Heart right ventricle (tissue), 16 donors: Measurements from ENCODE around the gene CCDC8. TPM values are rescaled to one million over a fixed set of nuclear protein-coding genes. Genes with fewer than 3 reads are reported as not detected.

Source experiments
- ATAC-seq, 8 donors: fragments of 200-7000 bp; cut with Tn5 transposase; one replicate each; pipeline ENCODE4 v1.9.1; 2020; ENCODE audit warnings: mild to moderate bottlenecking in 8 of 8, moderate library complexity in 8 of 8, moderate number of reproducible peaks in 1 of 8
- DNase-seq, 2 donors: peaks; one replicate each; pipeline ENCODE4 v3.0.0-alpha.2; 2020
- H3K27ac ChIP-seq, 10 donors: fragments of 200-600 bp; sonication (generic) in 2 of 10; one replicate each; pipeline versions ENCODE4 v1.5.0 to v1.8.0; 2020 to 2022; ENCODE audit warnings: mild to moderate bottlenecking in 3 of 10
- H3K27me3 ChIP-seq, 7 donors: fragments of 200-600 bp; one replicate each; pipeline ENCODE4 v1.8.0; 2021 to 2022; ENCODE audit warnings: mild to moderate bottlenecking in 2 of 7
- H3K36me3 ChIP-seq, 9 donors: fragments of 200-600 bp; sonication (generic) in 1 of 9; one replicate each; pipeline versions ENCODE4 v1.5.0 to v1.8.0; 2020 to 2022; ENCODE audit warnings: mild to moderate bottlenecking in 2 of 9
- H3K4me1 ChIP-seq, 9 donors: fragments of 200-600 bp; sonication (generic) in 1 of 9; one replicate each; pipeline versions ENCODE4 v1.5.0 to v1.8.0; 2020 to 2022; ENCODE audit warnings: mild to moderate bottlenecking in 4 of 9
- H3K4me3 ChIP-seq, 10 donors: fragments of 200-600 bp; sonication (generic) in 2 of 10; one replicate each; pipeline versions ENCODE4 v1.5.0 to v1.8.0; 2020 to 2022; ENCODE audit warnings: mild to moderate bottlenecking in 7 of 10, moderate library complexity in 2 of 10
- H3K9me3 ChIP-seq, 11 donors: fragments of 200-600 bp in 10 of 11; sonication (generic) in 2 of 11; one replicate each; pipeline versions ENCODE4 v1.5.0 to v1.8.0; 2013 to 2022; ENCODE audit warnings: mild to moderate bottlenecking in 2 of 11, control low read depth in 1 of 11, moderate library complexity in 1 of 11
- CTCF ChIP-seq, 9 donors: fragments of 200-600 bp; sonication (generic) in 2 of 9; IDR thresholded peaks; one replicate each; pipeline versions ENCODE4 v1.5.0 to v1.8.0; 2021 to 2022; ENCODE audit warnings: antibody characterized with exemption in 9 of 9, mild to moderate bottlenecking in 5 of 9, moderate library complexity in 1 of 9
- WGBS, 2 donors: extraction: QIAGEN DNeasy Blood & Tissue Kit; methylation state at CpG; one replicate each; pipeline ENCODE4 v1.1.7; 2013; ENCODE audit warnings: inconsistent platforms in 1 of 2; 5-methylcytosine and 5-hydroxymethylcytosine counted together
- intact Hi-C, 10 donors: fragments of 100-400 bp; cut with DNase I; formaldehyde crosslinking; loops; one replicate each; pipeline versions ENCODE4 v1.11.1 to v1.14.2; 2022
- polyA plus RNA-seq, 2 donors: library from polyadenylated mRNA; stranded (reverse); fragments of 200-250 nt; gene quantifications; one replicate each; pipeline ENCODE4 v1.2.3, GENCODE V29; 2013
- total RNA-seq, 10 donors: library from RNA; stranded (reverse); fragmentation: NEBNext Ultra II Directional in 3 of 10; extraction: Animal tissue kit (Norgen Biotek cat#: 25700) in 3 of 10; gene quantifications; one replicate each; pipeline versions ENCODE4 v1.2.1 to v1.2.4, GENCODE V29; 2021 to 2023
- donor health status: Arrhythmogenic right ventricular cardiomyopathy.
- donor health status: ischemic (EF 13 %, LVEDD 7.1; RV severe dilation, severe dysfunction).
- donor health status: healthy with polysubstance abuse.
- donor health status: DM: no; HTN: yes; CAD: no.
- donor health status: DM: no; HTN: no; CAD: no.
- donor health status: ischemic (EF 25% LVEDD 6.9; RV normal size, moderate dysfunction).
- donor health status: ischemic (EF 25% LVEDD 5.7; RV mildly dilated, moderate dysfunction).
- donor health status: healthy.
- donor health status: DM: yes; HTN: yes; CAD: no.
- donor health status: Ischemic cardiomyopathy.
- donor health status: ischemic (EF 35%, LVEDD 5.7; RV mildly dilated, moderate dysfunction).
- donor health status: nonischemic (EF 11% LVEDD 7.7; RV severe dilation, severe dysfunction).
- donor health status: DM: yes; HTN: yes; CAD: no.
- donor health status: PGD.
- donor health status: ischemic (EF 29% LVEDD 5.4; RV normal size, mild dysfunction).
- donor health status: nonischemic (EF 23%, LVEDD 6.1; RV moderate dilation, normal function).

Gene CCDC8
- total and polyA plus RNA-seq, 12 donors = 14.4 to 37.3 (median 28.1) TPM

GRCh38 chr19:46393456-46394401 is 19.6 kb downstream of the CCDC8 start:
- intact Hi-C loops = loop anchor here in 9 of 10 donors (2.0 to 10.0 kb wide), 6 partner anchors 93 to 121 kb away; no protein-coding TSS in a partner anchor
- ATAC-seq = peak in 3 of 8 donors; percentile 6 to 15 (median 9)
- WGBS, 2 donors = 72 to 76% methylated on average over 21 of the region's 21 CpGs

GRCh38 chr19:46392837-46393236 is 20.5 kb downstream of the CCDC8 start:
- Histone ChIP-seq H3K27ac (no peak overlapping the region), H3K36me3 (peaks cover 0 to 54% (median 29%) of the 10 kb centered on the region in 9 donors), H3K4me1 (peaks cover 0 to 13% (median 0%) of the 10 kb centered on the region in 9 donors), H3K9me3 (no peaks in the 10 kb centered on the region), H3K4me3 (no peak overlapping the region), H3K27me3 (peaks cover 0 to 5% (median 0%) of the 10 kb centered on the region in 7 donors)
- DNase-seq (no peak), ATAC-seq (no peak)
- intact Hi-C loops = loop anchor here in 9 of 10 donors (5.0 to 10.0 kb wide), 5 partner anchors 108 to 122 kb away; no protein-coding TSS in a partner anchor
- 52 to 61% methylated on average over 4 of the region's 4 CpGs for WGBS, 2 donors
- TF ChIP-seq CTCF (IDR thresholded peaks at IDR 0.05) = no peak

More at GRCh38 chr19:46393456-46394401, 19.6 kb downstream of the CCDC8 start:
- DNase-seq = no peak
- Histone ChIP-seq H3K4me3 (no peak overlapping the region), H3K9me3 (no peaks in the 10 kb centered on the region), H3K36me3 (peaks cover 0 to 45% (median 23%) of the 10 kb centered on the region in 9 donors), H3K4me1 (peaks cover 0 to 13% (median 0%) of the 10 kb centered on the region in 9 donors), H3K27me3 (peaks cover 0 to 9% (median 0%) of the 10 kb centered on the region in 7 donors), H3K27ac (no peak overlapping the region)
- TF ChIP-seq CTCF (IDR thresholded peaks at IDR 0.05) = no peak

- 61% methylated on average over 21 of the region's 21 CpGs for WGBS, 2 donors
- intact Hi-C loops = loop anchor here in 9 of 10 donors (5.0 to 10.0 kb wide), 5 partner anchors 108 to 122 kb away; no protein-coding TSS in a partner anchor
- peaks cover 0 to under 1% (median 0%) of the 10 kb centered on the region in 7 donors for H3K27me3 ChIP-seq
- H3K36me3 ChIP-seq = peaks cover 0 to 59% (median 31%) of the 10 kb centered on the region in 9 donors
- peaks cover 0 to 13% (median 0%) of the 10 kb centered on the region in 9 donors for H3K4me1 ChIP-seq
- ATAC-seq = no peak
- TF ChIP-seq CTCF (IDR thresholded peaks at IDR 0.05) = no peak
- H3K9me3 ChIP-seq = no peaks in the 10 kb centered on the region
- no peak overlapping the region for H3K27ac ChIP-seq
- no peak overlapping the region for H3K4me3 ChIP-seq
- no peak for DNase-seq
Observed at GRCh38 chr19:46392252-46392801, 21.0 kb downstream of the CCDC8 start.
